ENCODE measurements around the gene YARS2.

The YARS2 gene

DNA sequence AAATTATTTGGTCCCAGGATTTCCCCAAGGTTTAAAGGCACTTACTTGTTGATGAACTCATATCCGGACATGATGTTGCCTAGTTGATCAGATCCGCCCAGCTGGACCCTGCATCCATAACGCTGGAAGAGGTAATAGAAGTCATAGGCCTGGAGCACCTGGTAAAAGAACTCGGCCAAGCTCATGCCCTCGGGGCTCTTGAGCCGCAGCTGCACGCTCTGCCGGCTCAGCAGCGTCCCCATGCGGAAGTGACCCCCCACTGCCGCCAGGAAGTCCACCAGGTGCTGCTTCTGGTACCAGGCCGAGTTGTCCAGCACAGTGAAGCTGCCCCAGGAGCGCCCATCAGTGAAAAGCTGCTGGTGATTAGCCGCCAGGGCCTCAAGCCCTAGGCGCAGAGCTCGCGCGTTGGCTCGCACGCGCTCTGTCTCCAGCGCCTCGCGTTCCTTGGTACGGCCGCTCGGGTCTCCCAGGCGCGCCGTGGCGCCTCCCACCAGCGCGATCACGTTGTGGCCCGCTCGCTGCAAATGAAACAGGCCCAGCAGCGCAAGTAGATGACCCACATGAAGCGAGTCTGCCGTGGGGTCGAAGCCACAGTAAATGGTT lies 545 bp downstream of the YARS2 start:
- DNase-seq (ENCODE audit: insufficient read length, low spot score): no peak
- FAIRE-seq: no peak
- TF ChIP-seq, protein P1, sequence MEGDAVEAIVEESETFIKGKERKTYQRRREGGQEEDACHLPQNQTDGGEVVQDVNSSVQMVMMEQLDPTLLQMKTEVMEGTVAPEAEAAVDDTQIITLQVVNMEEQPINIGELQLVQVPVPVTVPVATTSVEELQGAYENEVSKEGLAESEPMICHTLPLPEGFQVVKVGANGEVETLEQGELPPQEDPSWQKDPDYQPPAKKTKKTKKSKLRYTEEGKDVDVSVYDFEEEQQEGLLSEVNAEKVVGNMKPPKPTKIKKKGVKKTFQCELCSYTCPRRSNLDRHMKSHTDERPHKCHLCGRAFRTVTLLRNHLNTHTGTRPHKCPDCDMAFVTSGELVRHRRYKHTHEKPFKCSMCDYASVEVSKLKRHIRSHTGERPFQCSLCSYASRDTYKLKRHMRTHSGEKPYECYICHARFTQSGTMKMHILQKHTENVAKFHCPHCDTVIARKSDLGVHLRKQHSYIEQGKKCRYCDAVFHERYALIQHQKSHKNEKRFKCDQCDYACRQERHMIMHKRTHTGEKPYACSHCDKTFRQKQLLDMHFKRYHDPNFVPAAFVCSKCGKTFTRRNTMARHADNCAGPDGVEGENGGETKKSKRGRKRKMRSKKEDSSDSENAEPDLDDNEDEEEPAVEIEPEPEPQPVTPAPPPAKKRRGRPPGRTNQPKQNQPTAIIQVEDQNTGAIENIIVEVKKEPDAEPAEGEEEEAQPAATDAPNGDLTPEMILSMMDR (IDR thresholded peaks at IDR 0.05; ENCODE audit: insufficient read depth, missing control alignments): peak; percentile 55

DNA sequence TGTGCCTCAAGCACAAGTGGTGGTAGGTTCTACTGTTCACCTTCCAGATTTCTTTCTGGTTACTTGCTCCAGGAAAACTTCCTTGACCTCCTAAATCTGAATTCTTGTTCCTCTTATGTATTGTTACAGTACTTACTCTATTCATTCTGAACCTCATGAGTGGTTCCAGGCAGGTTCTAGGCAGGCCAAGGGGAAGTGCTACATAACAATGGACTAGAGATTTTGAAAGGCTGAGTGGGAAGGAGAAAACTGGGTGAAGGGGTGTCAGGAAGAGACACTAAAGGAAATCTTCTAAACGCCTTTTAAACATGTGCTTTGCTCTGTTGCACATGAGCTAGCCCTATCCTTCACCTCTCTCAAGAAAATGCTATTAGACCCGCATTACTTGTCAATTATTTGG lies 1.6 kb downstream of the YARS2 start:
- DNase-seq (ENCODE audit: insufficient read length, low spot score) (no peak), FAIRE-seq (no peak)
- TF ChIP-seq, protein P1 (IDR thresholded peaks at IDR 0.05; ENCODE audit: insufficient read depth, missing control alignments): no peak

DNA sequence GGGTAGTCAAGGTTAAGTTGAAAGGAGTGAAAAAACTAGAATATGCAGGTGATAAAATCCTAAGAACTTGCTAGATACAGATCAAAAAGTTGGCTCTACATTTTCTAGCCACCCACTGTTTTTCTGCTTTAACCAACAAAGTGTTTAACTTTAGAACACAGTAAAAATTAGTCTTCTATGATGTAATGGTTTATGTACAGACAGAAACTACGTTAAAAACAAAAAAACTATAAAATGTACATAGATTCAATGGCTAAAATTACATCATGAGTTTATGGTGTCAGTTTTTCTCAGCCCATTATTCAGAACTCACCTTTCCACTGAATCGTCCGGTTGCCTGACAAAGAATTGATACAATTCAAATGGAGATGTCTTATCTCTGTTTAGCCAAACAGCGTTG lies 2.1 kb downstream of the YARS2 start:
- TF ChIP-seq, protein P1 (IDR thresholded peaks at IDR 0.05; ENCODE audit: insufficient read depth, missing control alignments): no peak
- FAIRE-seq (no peak), DNase-seq (ENCODE audit: insufficient read length, low spot score) (no peak)

DNA sequence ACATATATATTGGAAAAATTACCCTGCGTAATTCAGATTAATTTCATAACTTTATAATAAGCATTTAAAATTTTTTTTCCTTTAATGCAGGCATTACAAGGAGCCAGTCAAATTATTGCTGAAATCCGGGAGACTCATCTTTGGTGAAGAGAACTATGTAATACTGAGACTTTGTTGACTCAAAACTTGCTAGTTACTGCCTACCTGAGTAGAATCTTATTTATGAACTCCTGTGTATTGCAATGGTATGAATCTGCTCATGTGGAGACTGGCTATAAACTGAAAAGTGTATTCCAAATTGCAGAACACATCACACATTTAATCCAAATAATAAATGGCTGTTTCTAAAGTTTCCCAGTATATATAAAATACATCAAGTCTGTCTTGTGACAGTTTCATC lies 12.4 kb downstream of the YARS2 start:
- FAIRE-seq (no peak), DNase-seq (ENCODE audit: insufficient read length, low spot score) (no peak)
- TF ChIP-seq, protein P1 (IDR thresholded peaks at IDR 0.05; ENCODE audit: insufficient read depth, missing control alignments): no peak

DNA sequence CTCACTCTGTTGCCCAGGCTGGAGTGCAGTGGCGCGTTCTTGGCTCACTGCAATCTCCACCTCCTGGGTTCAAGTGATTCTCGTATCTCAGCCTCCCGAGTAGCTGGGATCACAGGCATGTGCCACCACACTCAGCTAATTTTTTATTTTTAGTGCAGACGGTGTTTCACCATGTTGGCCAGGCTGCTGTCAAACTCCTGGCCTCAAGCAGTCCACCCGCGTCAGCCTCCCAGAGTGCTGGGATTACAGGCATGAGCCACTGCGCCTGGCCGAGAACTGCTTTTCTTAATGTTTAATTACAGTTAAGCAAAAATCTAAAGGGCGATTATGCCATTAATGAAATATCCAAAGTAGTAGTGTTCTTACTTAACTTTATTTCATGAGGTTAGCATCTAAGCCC lies 13.6 kb downstream of the YARS2 start:
- FAIRE-seq: no peak
- TF ChIP-seq, protein P1 (IDR thresholded peaks at IDR 0.05; ENCODE audit: insufficient read depth, missing control alignments): no peak
- no peak for DNase-seq (ENCODE audit: insufficient read length, low spot score)

DNA sequence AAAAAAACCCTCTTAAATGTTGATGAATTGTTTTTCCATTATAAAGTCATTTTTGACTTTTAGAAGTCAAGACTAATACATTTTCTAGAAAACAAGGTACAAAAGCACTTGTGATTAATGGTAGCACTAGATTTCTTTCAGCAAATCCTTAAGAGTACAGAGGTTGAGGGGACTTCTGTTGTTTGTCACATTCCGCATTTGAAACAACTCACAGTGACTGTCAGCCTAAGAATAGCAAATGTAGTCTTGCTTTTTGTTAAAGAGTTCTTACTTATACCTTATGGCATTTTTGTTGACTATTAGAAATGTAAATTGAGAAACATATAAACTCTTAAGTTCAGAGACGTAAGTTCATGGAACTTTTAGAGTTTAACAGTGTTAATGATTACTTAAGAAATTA lies 16.4 kb downstream of the YARS2 start:
- no peak for DNase-seq (ENCODE audit: insufficient read length, low spot score)
- FAIRE-seq: no peak

DNA sequence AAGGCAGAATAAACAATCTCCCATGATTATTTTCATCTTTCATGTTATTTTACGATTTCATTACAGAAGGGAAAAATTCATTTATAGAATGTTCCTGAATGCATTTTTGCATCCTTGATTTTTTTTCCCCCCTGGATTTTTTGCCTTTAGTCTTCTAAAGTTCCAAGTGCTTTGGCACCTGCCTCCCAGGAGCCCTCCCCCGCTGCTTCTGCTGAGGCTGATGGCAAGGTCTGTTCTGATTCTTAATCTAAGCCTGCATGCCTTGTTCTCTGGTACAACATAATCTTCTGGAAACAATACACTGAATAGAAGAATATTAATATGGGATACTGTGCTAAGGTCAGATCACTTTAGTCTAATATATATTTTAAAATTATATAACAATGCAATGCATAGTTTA lies 18.0 kb downstream of the YARS2 start:
- TF ChIP-seq, protein P1 (IDR thresholded peaks at IDR 0.05; ENCODE audit: insufficient read depth, missing control alignments): no peak
- FAIRE-seq (no peak), DNase-seq (ENCODE audit: insufficient read length, low spot score) (no peak)

More for the DNA sequence above, 16.4 kb downstream of the YARS2 start:
- TF ChIP-seq, protein P1 (IDR thresholded peaks at IDR 0.05; ENCODE audit: insufficient read depth, missing control alignments): no peak
